OCI-LY1 (cell line): ENCODE results near the gene ELAVL1.

Experiments
- H2AFZ ChIP-seq: fragments of 200-600 bp; sonication (generic), shearing (Covaris generic); 2 replicates; pipeline ENCODE4 v1.6.0; 2014; ENCODE audit warnings: antibody characterized with exemption, mild to moderate bottlenecking, low read length
- H3F3A ChIP-seq: fragments of 200-600 bp; sonication (generic), shearing (Covaris generic); 2 replicates; pipeline ENCODE4 v1.6.0; 2014; ENCODE audit warnings: mild to moderate bottlenecking, antibody characterized with exemption, low read length, moderate library complexity; ENCODE audit not compliant: insufficient read depth
- H3K27ac ChIP-seq: fragments of 200-600 bp; sonication (generic); 2 replicates; pipeline ENCODE4 v1.5.1; 2014; ENCODE audit warnings: low read length, mixed run types, mild to moderate bottlenecking, low read depth; ENCODE audit not compliant: poor library complexity, severe bottlenecking
- H3K27me3 ChIP-seq: fragments of 200-600 bp; sonication (generic); 2 replicates; pipeline ENCODE4 v1.6.0; 2014; ENCODE audit warnings: antibody characterized with exemption, mild to moderate bottlenecking, low read length, moderate library complexity; ENCODE audit not compliant: insufficient read depth
- H3K36me3 ChIP-seq: fragments of 200-600 bp; sonication (generic); 2 replicates; pipeline ENCODE4 v1.6.1; 2014; ENCODE audit warnings: mild to moderate bottlenecking, antibody characterized with exemption, low read length, moderate library complexity, mixed read lengths; ENCODE audit not compliant: insufficient read depth
- H3K4me1 ChIP-seq: fragments of 200-600 bp; sonication (generic); 2 replicates; pipeline ENCODE4 v1.5.1; 2014; ENCODE audit warnings: mild to moderate bottlenecking, low read length, moderate library complexity; ENCODE audit not compliant: insufficient read depth, severe bottlenecking
- H3K4me2 ChIP-seq: fragments of 200-600 bp; sonication (generic), shearing (Covaris generic); 2 replicates; pipeline ENCODE4 v1.6.1; 2014; ENCODE audit warnings: low read length
- H3K4me3 ChIP-seq: fragments of 200-600 bp; sonication (generic); 2 replicates; pipeline ENCODE4 v1.5.1; 2014; ENCODE audit warnings: low read length, low read depth, mild to moderate bottlenecking, mixed read lengths; ENCODE audit not compliant: poor library complexity, severe bottlenecking
- H3K79me2 ChIP-seq: fragments of 200-600 bp; shearing (Covaris generic); 2 replicates; pipeline ENCODE4 v1.6.1; 2016; ENCODE audit warnings: mixed run types, low read length, mixed read lengths; ENCODE audit not compliant: insufficient read depth
- H3K9ac ChIP-seq: fragments of 200-600 bp; sonication (generic), shearing (Covaris generic); 2 replicates; pipeline ENCODE4 v1.6.1; 2014; ENCODE audit warnings: mild to moderate bottlenecking, low read length, mixed read lengths
- H3K9me2 ChIP-seq: fragments of 200-600 bp; sonication (generic), shearing (Covaris generic); 2 replicates; pipeline ENCODE4 v1.6.1; 2014; ENCODE audit warnings: low read depth, mild to moderate bottlenecking, low read length, mixed read lengths
- H3K9me3 ChIP-seq: fragments of 200-600 bp; shearing (Covaris generic); 2 replicates; pipeline ENCODE4 v1.6.1; 2014; ENCODE audit warnings: low read length, mixed read lengths
- H4K20me1 ChIP-seq: fragments of 200-600 bp; sonication (generic), shearing (Covaris generic); 2 replicates; pipeline ENCODE4 v1.6.0; 2016; ENCODE audit warnings: mild to moderate bottlenecking, low read length; ENCODE audit not compliant: insufficient read depth
- CTCF ChIP-seq: fragments of 200-600 bp; sonication (generic), shearing (Covaris generic); IDR thresholded peaks from 2 replicates; pipeline ENCODE4 v1.5.1; 2017; ENCODE audit warnings: mild to moderate bottlenecking, antibody characterized with exemption, low read length, moderate library complexity, mixed read lengths
- EZH2 ChIP-seq: fragments of 200-600 bp; sonication (generic), shearing (Covaris generic); IDR thresholded peaks from 2 replicates; pipeline ENCODE4 v1.8.0; 2017; ENCODE audit warnings: borderline replicate concordance, mixed run types, mild to moderate bottlenecking, antibody characterized with exemption, low read length, moderate library complexity, mixed read lengths

Gene ELAVL1

DNA sequence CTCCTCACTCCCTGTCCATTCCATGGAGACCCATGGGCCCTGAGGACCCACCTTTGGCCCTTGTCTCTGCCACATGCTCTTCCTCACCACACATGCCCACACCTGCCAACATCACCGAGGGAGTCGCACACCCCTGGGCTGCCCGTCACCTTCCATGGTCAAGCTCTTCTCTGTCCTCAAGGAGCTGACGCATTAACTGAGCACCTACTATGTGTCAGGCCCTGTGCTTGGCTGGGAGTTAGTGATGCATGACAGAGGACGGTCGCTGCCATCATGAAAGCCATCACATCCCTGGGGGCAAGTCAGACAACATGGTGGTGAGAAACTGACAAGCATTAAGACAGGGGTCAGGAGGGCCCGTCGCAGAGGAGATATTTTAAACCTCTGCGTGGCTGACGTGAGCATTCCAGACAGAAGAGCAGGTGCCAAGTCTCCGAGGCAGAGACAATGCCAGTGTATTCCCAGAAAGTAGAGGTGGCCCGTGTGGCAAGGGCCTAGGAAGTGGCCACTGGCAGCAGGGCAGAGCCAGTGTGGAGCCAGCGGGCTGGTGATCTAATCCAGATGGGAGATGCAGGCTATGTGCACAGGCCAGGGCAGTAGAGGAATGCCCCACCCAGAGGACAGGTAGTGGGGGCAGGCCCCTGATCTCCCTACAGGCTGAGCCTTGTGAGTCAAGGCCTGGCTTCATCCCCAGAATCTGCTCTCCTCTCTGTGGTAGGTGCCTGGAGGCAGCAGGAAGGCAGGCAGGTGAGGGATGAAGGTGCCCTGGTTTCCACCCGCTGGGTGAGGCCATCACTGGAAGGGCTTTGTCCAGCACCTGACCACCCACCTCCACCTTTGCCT, 21.2 kb downstream of the ELAVL1 start:
- no peak overlapping the region for H3K9ac ChIP-seq
- no peak overlapping the region for H2AFZ ChIP-seq
- H3K27me3 ChIP-seq, result no peaks in the 10 kb centered on the region
- no peaks in the 10 kb centered on the region for H3K9me2 ChIP-seq
- no peaks in the 10 kb centered on the region for H3K79me2 ChIP-seq
- no peaks in the 10 kb centered on the region for H4K20me1 ChIP-seq
- H3K4me1 ChIP-seq, result no peaks in the 10 kb centered on the region
- H3K36me3 ChIP-seq, result peaks cover 95% of the 10 kb centered on the region
- H3K4me3 ChIP-seq, result no peak overlapping the region
- H3K9me3 ChIP-seq, result no peaks in the 10 kb centered on the region
- H3K27ac ChIP-seq, result no peak overlapping the region
- no peak for TF ChIP-seq CTCF
- no peak for TF ChIP-seq EZH2
- no peak overlapping the region for H3K4me2 ChIP-seq
- no peaks in the 10 kb centered on the region for H3F3A ChIP-seq

GRCh38 chr19:7983286-7983950, 22.0 kb downstream of the ELAVL1 start:
- H3K9ac ChIP-seq, result no peak overlapping the region
- peaks cover 95% of the 10 kb centered on the region for H3K36me3 ChIP-seq

GRCh38 chr19:7982651-7983099, 22.8 kb downstream of the ELAVL1 start:
- Histone ChIP-seq H3K4me2 (no peak overlapping the region), H3K9ac (no peak overlapping the region), H3K36me3 (peaks cover 95% of the 10 kb centered on the region), H3K9me2 (no peaks in the 10 kb centered on the region), H3K4me1 (no peaks in the 10 kb centered on the region), H3K27ac (no peak overlapping the region), H3F3A (no peaks in the 10 kb centered on the region), H3K27me3 (no peaks in the 10 kb centered on the region), H4K20me1 (no peaks in the 10 kb centered on the region), H3K4me3 (no peak overlapping the region), H3K9me3 (no peaks in the 10 kb centered on the region), H3K79me2 (no peaks in the 10 kb centered on the region), H2AFZ (no peak overlapping the region)
- TF ChIP-seq CTCF, result no peak
- TF ChIP-seq EZH2, result no peak

More at GRCh38 chr19:7983286-7983950, 22.0 kb downstream of the ELAVL1 start:
- no peak overlapping the region for H2AFZ ChIP-seq
- H3K27ac ChIP-seq, result no peak overlapping the region
- TF ChIP-seq CTCF, result no peak
- TF ChIP-seq EZH2, result no peak
- H3K4me1 ChIP-seq, result no peaks in the 10 kb centered on the region
- H3K9me2 ChIP-seq, result no peaks in the 10 kb centered on the region
- H3K9me3 ChIP-seq, result no peaks in the 10 kb centered on the region
- no peaks in the 10 kb centered on the region for H3K79me2 ChIP-seq
- H3K4me2 ChIP-seq, result no peak overlapping the region
- H3F3A ChIP-seq, result no peaks in the 10 kb centered on the region
- H4K20me1 ChIP-seq, result no peaks in the 10 kb centered on the region
- H3K27me3 ChIP-seq, result no peaks in the 10 kb centered on the region
- no peak overlapping the region for H3K4me3 ChIP-seq
